Hepatocyte (in vitro differentiated cells): ENCODE results near the gene SERINC2. TPM values are rescaled to one million over a fixed set of nuclear protein-coding genes. Genes with fewer than 3 reads are reported as not detected.

ENCODE experiments used
- DNase-seq: peaks from one replicate; pipeline ENCODE4 v3.0.0-alpha.2; 2016; ENCODE audit warnings: low spot score
- H2AFZ ChIP-seq: fragments of 200-600 bp; sonication (generic); 2 replicates; pipeline ENCODE4 v1.6.0; 2016; ENCODE audit warnings: antibody characterized with exemption, mild to moderate bottlenecking
- H3K27ac ChIP-seq: fragments of 200-600 bp; sonication (generic); 2 replicates; pipeline ENCODE4 v1.5.1; 2016; ENCODE audit warnings: mild to moderate bottlenecking
- H3K27me3 ChIP-seq: fragments of 200-600 bp; sonication (generic); 2 replicates; pipeline ENCODE4 v1.6.1; 2016
- H3K36me3 ChIP-seq: fragments of 200-600 bp; sonication (generic); replicated peaks from 2 replicates; pipeline ENCODE4 v1.5.1; 2016; ENCODE audit warnings: low read depth; ENCODE audit not compliant: insufficient read depth
- H3K4me1 ChIP-seq: fragments of 200-600 bp; sonication (generic); 2 replicates; pipeline ENCODE4 v1.5.1; 2016; ENCODE audit warnings: mild to moderate bottlenecking, moderate library complexity; ENCODE audit not compliant: insufficient read depth
- H3K4me2 ChIP-seq: fragments of 200-600 bp; sonication (generic); 2 replicates; pipeline ENCODE4 v1.6.0; 2016
- H3K4me3 ChIP-seq: fragments of 200-600 bp; sonication (generic); 2 replicates; pipeline ENCODE4 v1.5.1; 2016; ENCODE audit warnings: mild to moderate bottlenecking
- H3K79me2 ChIP-seq: fragments of 200-600 bp; sonication (generic); 2 replicates; pipeline ENCODE4 v1.6.0; 2017; ENCODE audit warnings: mild to moderate bottlenecking
- H3K9me2 ChIP-seq: fragments of 200-600 bp; sonication (generic); replicated peaks from 2 replicates; pipeline ENCODE4 v1.6.0; 2017; ENCODE audit warnings: mild to moderate bottlenecking; ENCODE audit not compliant: insufficient read depth
- H3K9me3 ChIP-seq: fragments of 200-600 bp; sonication (generic); 2 replicates; pipeline ENCODE4 v1.5.1; 2016; ENCODE audit warnings: low read depth, mild to moderate bottlenecking
- H4K20me1 ChIP-seq: fragments of 200-600 bp; sonication (generic); 2 replicates; pipeline ENCODE4 v1.6.0; 2016; ENCODE audit warnings: mild to moderate bottlenecking; ENCODE audit not compliant: insufficient read depth, poor library complexity, severe bottlenecking
- CTCF ChIP-seq: fragments of 200-600 bp; sonication (generic); IDR thresholded peaks from 2 replicates; pipeline ENCODE4 v1.5.1; 2016; ENCODE audit warnings: antibody characterized with exemption, mild to moderate bottlenecking; ENCODE audit not compliant: poor library complexity
- EZH2 ChIP-seq: fragments of 200-600 bp; sonication (generic); IDR thresholded peaks from 2 replicates; pipeline ENCODE4 v1.6.1; 2016; ENCODE audit warnings: antibody characterized with exemption, mild to moderate bottlenecking, borderline replicate concordance
- EZH2phosphoT487 ChIP-seq: fragments of 200-600 bp; sonication (generic); IDR thresholded peaks from one replicate; pipeline ENCODE4 v1.6.1; 2018; ENCODE audit warnings: antibody characterized with exemption, mild to moderate bottlenecking, low read depth, moderate library complexity; ENCODE audit not compliant: unreplicated experiment, severe bottlenecking
- WGBS: methylation state at CpG from one replicate; pipeline ENCODE4 v1.1.6; 2016; ENCODE audit warnings: low lambda C conversion rate; ENCODE audit errors: missing lambda C conversion rate; 5-methylcytosine and 5-hydroxymethylcytosine counted together
- polyA plus RNA-seq: library from polyadenylated mRNA; unstranded; fragments of >200 nt; fragmentation: Nextera tagmentation; extraction: Ambion mirVana; gene quantifications from 2 replicates; pipeline ENCODE4 v1.2.1, GENCODE V29; 2016
- total RNA-seq: library from RNA; depleted of rRNA; stranded (reverse); fragments of >200 nt; gene quantifications from 2 replicates; pipeline ENCODE4 v1.2.3, GENCODE V29; 2014

Gene SERINC2
- total and polyA plus RNA-seq, 2 experiments from 2014 or later, result 53.6 to 164 TPM

GRCh38 chr1:31413405-31414001, 490 bp downstream of the SERINC2 start:
- Histone ChIP-seq H3K27ac (peak overlapping the region; percentile 98), H3K4me3 (peak overlapping the region; percentile 99), H2AFZ (peak overlapping the region; percentile 73), H3K4me1 (peaks cover 19% of the 10 kb centered on the region), H4K20me1 (no peaks in the 10 kb centered on the region), H3K36me3 (no peaks in the 10 kb centered on the region), H3K9me2 (no peaks in the 10 kb centered on the region), H3K27me3 (no peaks in the 10 kb centered on the region), H3K4me2 (peak overlapping the region; percentile 96), H3K79me2 (peaks cover 34% of the 10 kb centered on the region), H3K9me3 (no peaks in the 10 kb centered on the region)
- DNase-seq, result peak; percentile 85
- TF ChIP-seq CTCF (peak; percentile 1), EZH2 (no peak), EZH2phosphoT487 (no peak)
- WGBS, result 1% methylated on average over 47 of the region's 54 CpGs

- Histone ChIP-seq H3K9me2 (no peaks in the 10 kb centered on the region), H3K79me2 (peaks cover 45% of the 10 kb centered on the region), H3K4me3 (no peak overlapping the region), H3K27me3 (no peaks in the 10 kb centered on the region), H3K4me2 (peak overlapping the region; percentile 96), H3K36me3 (no peaks in the 10 kb centered on the region), H3K27ac (peak overlapping the region; percentile 98), H3K9me3 (no peaks in the 10 kb centered on the region), H2AFZ (no peak overlapping the region), H4K20me1 (no peaks in the 10 kb centered on the region), H3K4me1 (peaks cover 19% of the 10 kb centered on the region)
- 75% methylated on average over 4 of the region's 4 CpGs for WGBS
- TF ChIP-seq CTCF (no peak), EZH2 (no peak), EZH2phosphoT487 (no peak)
- no peak for DNase-seq
Observed at GRCh38 chr1:31414980-31415370, 2.0 kb downstream of the SERINC2 start.

- no peaks in the 10 kb centered on the region for H3K27me3 ChIP-seq
- peaks cover 19% of the 10 kb centered on the region for H3K4me1 ChIP-seq
- no peak overlapping the region for H3K4me3 ChIP-seq
- peak overlapping the region; percentile 96 for H3K4me2 ChIP-seq
- 89% methylated on average over 2 of the region's 2 CpGs for WGBS
- peaks cover 47% of the 10 kb centered on the region for H3K79me2 ChIP-seq
- no peak for DNase-seq
- H3K9me3 ChIP-seq, result no peaks in the 10 kb centered on the region
- H3K27ac ChIP-seq, result no peak overlapping the region
- TF ChIP-seq EZH2, result no peak
- TF ChIP-seq CTCF, result no peak
- no peak for TF ChIP-seq EZH2phosphoT487
- no peaks in the 10 kb centered on the region for H4K20me1 ChIP-seq
- no peaks in the 10 kb centered on the region for H3K9me2 ChIP-seq
- H3K36me3 ChIP-seq, result no peaks in the 10 kb centered on the region
- H2AFZ ChIP-seq, result no peak overlapping the region
Observed at GRCh38 chr1:31415658-31416057, 2.6 kb downstream of the SERINC2 start.
